ENCODE measurements around the gene KIAA0513. TPM values are rescaled to one million over a fixed set of nuclear protein-coding genes. Genes with fewer than 3 reads are reported as not detected.

Gene KIAA0513
- total RNA-seq, 4 donors from 2014 or later, result 8.2 to 22.4 (median 21.4) TPM

- TF ChIP-seq POLR2A (IDR thresholded peaks at IDR 0.05), result no peak
- TF ChIP-seq, protein P1, sequence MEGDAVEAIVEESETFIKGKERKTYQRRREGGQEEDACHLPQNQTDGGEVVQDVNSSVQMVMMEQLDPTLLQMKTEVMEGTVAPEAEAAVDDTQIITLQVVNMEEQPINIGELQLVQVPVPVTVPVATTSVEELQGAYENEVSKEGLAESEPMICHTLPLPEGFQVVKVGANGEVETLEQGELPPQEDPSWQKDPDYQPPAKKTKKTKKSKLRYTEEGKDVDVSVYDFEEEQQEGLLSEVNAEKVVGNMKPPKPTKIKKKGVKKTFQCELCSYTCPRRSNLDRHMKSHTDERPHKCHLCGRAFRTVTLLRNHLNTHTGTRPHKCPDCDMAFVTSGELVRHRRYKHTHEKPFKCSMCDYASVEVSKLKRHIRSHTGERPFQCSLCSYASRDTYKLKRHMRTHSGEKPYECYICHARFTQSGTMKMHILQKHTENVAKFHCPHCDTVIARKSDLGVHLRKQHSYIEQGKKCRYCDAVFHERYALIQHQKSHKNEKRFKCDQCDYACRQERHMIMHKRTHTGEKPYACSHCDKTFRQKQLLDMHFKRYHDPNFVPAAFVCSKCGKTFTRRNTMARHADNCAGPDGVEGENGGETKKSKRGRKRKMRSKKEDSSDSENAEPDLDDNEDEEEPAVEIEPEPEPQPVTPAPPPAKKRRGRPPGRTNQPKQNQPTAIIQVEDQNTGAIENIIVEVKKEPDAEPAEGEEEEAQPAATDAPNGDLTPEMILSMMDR (IDR thresholded peaks at IDR 0.05 in 4 of 5, conservative IDR thresholded peaks at IDR 0.05 in 1 of 5), result no peak
- no peak overlapping the region for H3K4me3 ChIP-seq
- intact Hi-C loops (cut with DNase I; ENCODE audit: low total_unique reads) (no loop called here), in situ Hi-C loops (cut with MboI; ENCODE audit: low sequenced_read_pairs in 4 of 4) (loop anchor here in 1 of 4 donors (25.0 kb wide), 1 partner anchor 478 kb away; the partner anchor contains the start of gene MEAK7)
- peaks cover 0 to 53% of the 10 kb centered on the region in 2 donors for H3K36me3 ChIP-seq
- H3K27ac ChIP-seq, result no peak overlapping the region
- DNase-seq (no peak), ATAC-seq (no peak)
- no peaks in the 10 kb centered on the region for H3K27me3 ChIP-seq
- H3K9me3 ChIP-seq, result no peaks in the 10 kb centered on the region
- peaks cover 21 to 30% of the 10 kb centered on the region in 2 donors for H3K4me1 ChIP-seq
Observed at GRCh38 chr16:84990782-84991181, 36.8 kb upstream of the KIAA0513 start.

DNA sequence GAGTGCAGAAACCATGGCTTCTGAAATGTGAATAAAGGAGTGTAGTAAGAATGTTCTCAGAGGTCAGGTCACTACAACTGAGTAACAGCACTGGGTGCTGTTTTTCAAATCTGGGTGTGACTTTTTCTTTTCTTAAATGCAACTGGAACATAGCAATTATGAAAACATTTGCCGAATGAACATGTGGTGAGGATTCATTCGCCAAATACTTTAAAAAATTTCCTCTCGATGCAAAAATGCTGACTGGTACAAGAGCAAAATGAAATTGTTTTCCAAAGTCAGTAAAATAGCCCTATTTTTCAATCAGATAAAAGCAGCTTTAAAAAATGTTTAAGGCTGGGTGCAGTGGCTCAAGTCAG, 34.9 kb upstream of the KIAA0513 start:
- ATAC-seq, result no peak
- in situ Hi-C loops (cut with MboI; ENCODE audit: low sequenced_read_pairs in 4 of 4), result loop anchor here in 1 of 4 donors (25.0 kb wide), 1 partner anchor 480 kb away; the partner anchor contains the start of gene MEAK7
- H3K27me3 ChIP-seq, result no peaks in the 10 kb centered on the region
- intact Hi-C loops (cut with DNase I; ENCODE audit: low total_unique reads), result no loop called here
- H3K36me3 ChIP-seq, result peaks cover 0 to 53% of the 10 kb centered on the region in 2 donors
- TF ChIP-seq POLR2A (IDR thresholded peaks at IDR 0.05), result no peak
- TF ChIP-seq, protein P1 (IDR thresholded peaks at IDR 0.05 in 4 of 5, conservative IDR thresholded peaks at IDR 0.05 in 1 of 5), result no peak
- peak overlapping the region in 3 of 4 donors; percentile 10 to 84 (median 76) for H3K27ac ChIP-seq
- H3K9me3 ChIP-seq, result no peaks in the 10 kb centered on the region
- DNase-seq, result no peak
- peaks cover 11 to 25% of the 10 kb centered on the region in 2 donors for H3K4me1 ChIP-seq
- no peak overlapping the region for H3K4me3 ChIP-seq

DNA sequence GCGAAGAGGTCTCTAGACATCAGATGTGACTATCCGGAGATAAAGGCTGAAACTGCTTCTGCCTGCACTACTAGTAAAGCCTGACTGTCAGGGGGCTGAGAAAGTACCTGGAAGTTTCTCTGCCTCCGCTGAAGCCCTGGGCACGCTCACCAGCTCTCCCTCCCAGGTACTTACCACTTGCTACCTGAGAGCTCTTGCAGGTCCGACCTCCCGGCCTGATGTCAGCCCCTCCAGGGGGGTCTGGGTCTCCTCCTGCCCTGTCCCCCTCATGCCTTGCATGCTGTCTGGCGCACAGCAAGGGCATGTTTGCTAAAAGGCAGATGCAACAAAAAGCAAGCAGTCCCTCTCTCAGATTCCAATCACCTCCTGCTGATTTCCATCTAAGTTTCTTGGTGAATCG, 33.7 kb upstream of the KIAA0513 start:
- DNase-seq (no peak), ATAC-seq (no peak)
- Histone ChIP-seq H3K4me1 (peaks cover 12 to 27% of the 10 kb centered on the region in 2 donors), H3K36me3 (peaks cover 0 to 41% of the 10 kb centered on the region in 2 donors), H3K9me3 (no peaks in the 10 kb centered on the region), H3K27ac (peak overlapping the region; percentile 70 to 84 (median 78)), H3K27me3 (no peaks in the 10 kb centered on the region), H3K4me3 (no peak overlapping the region)
- TF ChIP-seq, protein P1 (IDR thresholded peaks at IDR 0.05 in 4 of 5, conservative IDR thresholded peaks at IDR 0.05 in 1 of 5), result no peak
- no peak for TF ChIP-seq POLR2A (IDR thresholded peaks at IDR 0.05)
- intact Hi-C loops (cut with DNase I; ENCODE audit: low total_unique reads), result no loop called here
- in situ Hi-C loops (cut with MboI; ENCODE audit: low sequenced_read_pairs in 4 of 4), result loop anchor here in 1 of 4 donors (25.0 kb wide), 1 partner anchor 482 kb away; the partner anchor contains the start of gene MEAK7

DNA sequence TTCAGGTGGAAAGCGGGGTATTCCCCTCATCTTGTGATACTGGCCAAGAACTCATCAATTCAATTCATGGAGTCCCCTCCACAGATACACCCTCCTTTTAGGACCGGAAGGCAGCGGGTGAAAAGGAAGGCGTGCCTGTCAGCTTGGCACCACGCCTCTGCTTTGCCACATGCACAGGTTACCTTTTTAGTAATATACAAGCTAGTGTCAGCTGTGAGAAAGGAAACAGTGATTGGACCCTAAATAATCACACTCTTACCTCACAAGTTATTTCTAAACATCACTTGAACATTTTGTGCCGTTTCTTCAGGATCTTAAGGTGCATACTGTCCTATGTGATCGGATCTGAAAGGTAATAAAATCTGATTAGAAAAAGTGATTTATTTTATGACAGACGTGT, 31.9 kb upstream of the KIAA0513 start:
- Histone ChIP-seq H3K9me3 (no peaks in the 10 kb centered on the region), H3K4me1 (peaks cover 17 to 34% of the 10 kb centered on the region in 2 donors), H3K36me3 (peaks cover 0 to 24% of the 10 kb centered on the region in 2 donors), H3K27ac (peak overlapping the region; percentile 70 to 84 (median 78)), H3K27me3 (no peaks in the 10 kb centered on the region), H3K4me3 (no peak overlapping the region)
- in situ Hi-C loops (cut with MboI; ENCODE audit: low sequenced_read_pairs in 4 of 4), result loop anchor here in 1 of 4 donors (25.0 kb wide), 1 partner anchor 483 kb away; the partner anchor contains the start of gene MEAK7
- intact Hi-C loops (cut with DNase I; ENCODE audit: low total_unique reads), result no loop called here
- TF ChIP-seq, protein P1 (IDR thresholded peaks at IDR 0.05 in 4 of 5, conservative IDR thresholded peaks at IDR 0.05 in 1 of 5), result no peak
- TF ChIP-seq POLR2A (IDR thresholded peaks at IDR 0.05), result no peak
- peak in 1 of 2 donors; percentile 41 for DNase-seq
- ATAC-seq, result peak; percentile 22 to 66

All from gastrocnemius medialis (tissue), 4 donors.